ENCODE measurements around the gene CCL17. TPM values are rescaled to one million over a fixed set of nuclear protein-coding genes. Genes with fewer than 3 reads are reported as not detected.

CCL17 gene
- total and polyA plus RNA-seq, 4 donors, result 3.1 to 39.3 (median 3.5) TPM; not detected in 1

DNA sequence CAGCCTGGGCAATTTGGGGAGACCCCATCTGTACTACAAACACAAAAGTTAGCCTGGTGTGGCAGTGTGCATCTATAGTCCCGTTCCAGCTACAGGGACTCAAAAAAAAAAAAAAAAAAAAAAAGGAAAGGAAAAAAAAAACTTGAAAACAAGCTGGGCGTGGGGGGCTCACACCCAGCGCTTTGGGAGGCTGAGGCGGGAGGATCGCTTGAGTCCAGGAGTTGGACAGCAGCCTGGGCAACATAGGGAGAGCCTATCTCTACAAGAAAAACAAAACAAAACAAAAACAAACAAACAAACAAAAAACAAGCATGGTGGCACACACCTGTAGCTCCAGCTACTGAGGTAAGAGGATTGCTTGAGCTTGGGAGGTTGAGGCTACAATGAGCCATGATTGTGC, 12.9 kb upstream of the CCL17 start:
- DNase-seq (no peak), ATAC-seq (ENCODE audit: insufficient read depth, low FRiP score) (no peak)
- peaks cover 0 to 13% (median 3%) of the 10 kb centered on the region in 5 donors for H3K4me1 ChIP-seq (ENCODE audit: control insufficient read depth in 5 of 5, insufficient read depth in 5 of 5, low read length in 5 of 5)

DNA sequence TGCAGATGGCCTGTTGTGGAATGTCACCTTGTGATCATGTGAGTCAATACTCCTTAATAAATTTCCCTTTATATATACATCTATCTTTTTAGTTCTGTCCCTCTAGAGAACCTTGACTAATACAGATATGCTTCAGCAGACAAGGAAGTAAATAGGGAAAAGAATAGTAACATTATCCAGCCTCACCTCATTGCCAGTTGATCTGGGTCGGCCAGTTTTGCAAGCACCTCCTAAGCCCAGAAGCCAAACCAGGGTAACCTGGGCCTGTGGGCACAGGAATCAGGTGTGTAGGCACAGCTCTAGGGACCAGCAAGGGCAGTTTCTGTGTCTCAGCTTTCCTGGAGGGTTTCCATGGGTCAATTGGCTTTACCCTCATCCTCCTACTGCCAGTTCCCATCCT, 11.9 kb upstream of the CCL17 start:
- Histone ChIP-seq H3K4me1 (ENCODE audit: control insufficient read depth in 5 of 5, insufficient read depth in 5 of 5, low read length in 5 of 5) (peaks cover 0 to 12% (median 3%) of the 10 kb centered on the region in 5 donors), H3K9me3 (ENCODE audit: control insufficient read depth in 4 of 4, insufficient read depth in 3 of 4, low read length in 3 of 4) (peaks cover 0 to 3% (median 0%) of the 10 kb centered on the region in 4 donors), H3K27ac (ENCODE audit: low read depth in 1 of 2, low read length in 1 of 2) (no peak overlapping the region), H3K27me3 (ENCODE audit: control insufficient read depth in 3 of 3, insufficient read depth in 3 of 3, low read length in 2 of 3) (no peaks in the 10 kb centered on the region), H3K4me3 (no peak overlapping the region), H3K36me3 (ENCODE audit: control insufficient read depth in 4 of 4, insufficient read depth in 4 of 4, low read length in 4 of 4) (no peaks in the 10 kb centered on the region), H3K9ac (ENCODE audit: insufficient read depth in 1 of 2, low read length in 2 of 2) (no peak overlapping the region)
- TF ChIP-seq, protein P1, sequence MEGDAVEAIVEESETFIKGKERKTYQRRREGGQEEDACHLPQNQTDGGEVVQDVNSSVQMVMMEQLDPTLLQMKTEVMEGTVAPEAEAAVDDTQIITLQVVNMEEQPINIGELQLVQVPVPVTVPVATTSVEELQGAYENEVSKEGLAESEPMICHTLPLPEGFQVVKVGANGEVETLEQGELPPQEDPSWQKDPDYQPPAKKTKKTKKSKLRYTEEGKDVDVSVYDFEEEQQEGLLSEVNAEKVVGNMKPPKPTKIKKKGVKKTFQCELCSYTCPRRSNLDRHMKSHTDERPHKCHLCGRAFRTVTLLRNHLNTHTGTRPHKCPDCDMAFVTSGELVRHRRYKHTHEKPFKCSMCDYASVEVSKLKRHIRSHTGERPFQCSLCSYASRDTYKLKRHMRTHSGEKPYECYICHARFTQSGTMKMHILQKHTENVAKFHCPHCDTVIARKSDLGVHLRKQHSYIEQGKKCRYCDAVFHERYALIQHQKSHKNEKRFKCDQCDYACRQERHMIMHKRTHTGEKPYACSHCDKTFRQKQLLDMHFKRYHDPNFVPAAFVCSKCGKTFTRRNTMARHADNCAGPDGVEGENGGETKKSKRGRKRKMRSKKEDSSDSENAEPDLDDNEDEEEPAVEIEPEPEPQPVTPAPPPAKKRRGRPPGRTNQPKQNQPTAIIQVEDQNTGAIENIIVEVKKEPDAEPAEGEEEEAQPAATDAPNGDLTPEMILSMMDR (IDR thresholded peaks at IDR 0.05; ENCODE audit: control extremely low read depth, extremely low read depth), result no peak
- 48 to 80% methylated on average over 1 of the region's 1 CpG for WGBS, 2 donors
- ATAC-seq (ENCODE audit: insufficient read depth, low FRiP score) (no peak), DNase-seq (no peak)

More for the DNA sequence above, 12.9 kb upstream of the CCL17 start:
- H3K9me3 ChIP-seq (ENCODE audit: control insufficient read depth in 4 of 4, insufficient read depth in 3 of 4, low read length in 3 of 4), result peaks cover 0 to 3% (median 0%) of the 10 kb centered on the region in 4 donors
- H3K27ac ChIP-seq (ENCODE audit: low read depth in 1 of 2, low read length in 1 of 2), result no peak overlapping the region
- H3K4me3 ChIP-seq, result no peak overlapping the region
- no peaks in the 10 kb centered on the region for H3K27me3 ChIP-seq (ENCODE audit: control insufficient read depth in 3 of 3, insufficient read depth in 3 of 3, low read length in 2 of 3)
- TF ChIP-seq, protein P1 (IDR thresholded peaks at IDR 0.05; ENCODE audit: control extremely low read depth, extremely low read depth), result no peak
- WGBS, 2 donors, result 90 to 95% methylated on average over 5 of the region's 5 CpGs
- H3K36me3 ChIP-seq (ENCODE audit: control insufficient read depth in 4 of 4, insufficient read depth in 4 of 4, low read length in 4 of 4), result no peaks in the 10 kb centered on the region
- H3K9ac ChIP-seq (ENCODE audit: insufficient read depth in 1 of 2, low read length in 2 of 2), result no peak overlapping the region

DNA sequence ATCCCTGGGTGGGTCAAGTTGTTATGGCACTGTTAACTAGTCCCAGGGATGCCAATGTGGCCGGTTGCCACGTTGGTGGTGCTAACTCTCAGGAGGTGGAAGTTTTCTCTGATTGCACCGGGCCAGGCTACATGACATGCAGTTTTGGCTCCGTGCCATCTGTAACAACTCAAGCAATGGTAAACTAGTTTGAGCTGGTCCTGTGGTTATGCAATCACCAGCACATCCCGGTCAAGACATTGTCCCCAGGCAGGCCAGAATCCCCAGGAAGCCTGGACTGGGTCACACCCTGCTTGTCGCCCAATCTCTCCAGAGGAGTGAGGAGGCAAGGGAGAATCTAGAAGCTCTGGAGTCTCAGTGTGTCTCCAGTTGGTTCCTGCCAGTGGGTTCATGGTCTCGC, 10.1 kb upstream of the CCL17 start:
- H3K4me1 ChIP-seq (ENCODE audit: control insufficient read depth in 5 of 5, insufficient read depth in 5 of 5, low read length in 5 of 5), result peaks cover 0 to 12% (median 0%) of the 10 kb centered on the region in 5 donors
- DNase-seq (peak; percentile 48 to 79 (median 66)), ATAC-seq (ENCODE audit: insufficient read depth, low FRiP score) (no peak)
- whole genome bisulfite sequencing, 2 donors, result 55 to 60% methylated on average over 7 of the region's 7 CpGs
- no peaks in the 10 kb centered on the region for H3K27me3 ChIP-seq (ENCODE audit: control insufficient read depth in 3 of 3, insufficient read depth in 3 of 3, low read length in 2 of 3)
- no peaks in the 10 kb centered on the region for H3K36me3 ChIP-seq (ENCODE audit: control insufficient read depth in 4 of 4, insufficient read depth in 4 of 4, low read length in 4 of 4)
- TF ChIP-seq, protein P1 (IDR thresholded peaks at IDR 0.05; ENCODE audit: control extremely low read depth, extremely low read depth), result no peak
- H3K9ac ChIP-seq (ENCODE audit: insufficient read depth in 1 of 2, low read length in 2 of 2), result no peak overlapping the region
- peaks cover 0 to 3% (median 0%) of the 10 kb centered on the region in 4 donors for H3K9me3 ChIP-seq (ENCODE audit: control insufficient read depth in 4 of 4, insufficient read depth in 3 of 4, low read length in 3 of 4)
- no peak overlapping the region for H3K4me3 ChIP-seq
- no peak overlapping the region for H3K27ac ChIP-seq (ENCODE audit: low read depth in 1 of 2, low read length in 1 of 2)

DNA sequence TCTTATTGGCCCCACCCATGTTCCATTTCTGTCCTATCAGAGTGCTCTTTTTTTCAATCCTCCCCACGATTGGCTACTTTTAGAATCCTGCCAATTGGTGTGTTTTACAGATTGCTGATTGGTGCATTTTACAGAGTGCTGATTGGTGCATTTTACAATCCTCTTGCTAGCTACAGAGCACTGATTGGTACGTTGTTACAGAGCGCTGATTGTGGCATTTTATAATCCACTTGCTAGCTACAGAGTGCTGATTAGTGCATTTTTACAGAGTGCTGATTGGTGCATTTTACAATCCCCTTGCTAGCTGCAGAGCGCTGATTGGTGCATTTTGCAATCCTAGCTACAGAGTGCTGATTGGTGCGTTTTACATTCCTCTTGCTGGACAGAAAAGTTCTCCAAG, 9.5 kb upstream of the CCL17 start:
- TF ChIP-seq, protein P1 (IDR thresholded peaks at IDR 0.05; ENCODE audit: control extremely low read depth, extremely low read depth), result no peak
- Histone ChIP-seq H3K27ac (ENCODE audit: low read depth in 1 of 2, low read length in 1 of 2) (no peak overlapping the region), H3K9me3 (ENCODE audit: control insufficient read depth in 4 of 4, insufficient read depth in 3 of 4, low read length in 3 of 4) (peaks cover 0 to 3% (median 0%) of the 10 kb centered on the region in 4 donors), H3K36me3 (ENCODE audit: control insufficient read depth in 4 of 4, insufficient read depth in 4 of 4, low read length in 4 of 4) (no peaks in the 10 kb centered on the region), H3K9ac (ENCODE audit: insufficient read depth in 1 of 2, low read length in 2 of 2) (no peak overlapping the region), H3K4me1 (ENCODE audit: control insufficient read depth in 5 of 5, insufficient read depth in 5 of 5, low read length in 5 of 5) (peaks cover 0 to 12% (median 0%) of the 10 kb centered on the region in 5 donors), H3K4me3 (no peak overlapping the region), H3K27me3 (ENCODE audit: control insufficient read depth in 3 of 3, insufficient read depth in 3 of 3, low read length in 2 of 3) (no peaks in the 10 kb centered on the region)
- WGBS, 2 donors, result 95% methylated on average over 5 of the region's 5 CpGs
- DNase-seq (no peak), ATAC-seq (ENCODE audit: insufficient read depth, low FRiP score) (no peak)

All from lung (tissue), 12 donors.